IMR-90 (cell line): ENCODE data around the gene DUS1L. TPM values are rescaled to one million over a fixed set of nuclear protein-coding genes. Genes with fewer than 3 reads are reported as not detected.

Experiments
- ATAC-seq: fragments of 200-7000 bp; cut with Tn5 transposase; 2 replicates; pipeline ENCODE4 v1.9.1; 2020; ENCODE audit warnings: low read depth, mild to moderate bottlenecking, moderate library complexity
- BruUV-seq: library from RNA; stranded (reverse); fragments of 400-500 nt; replicated peaks from 2 replicates; lab custom pipeline; 2021; lab: Mats Ljungman, UMichigan
- CTCF ChIA-PET: fragments of 300-600 bp; formaldehyde crosslinking; extraction: SDS; loops from one replicate; lab custom pipeline; 2021; ENCODE audit warnings: antibody characterized with exemption; lab: Yijun Ruan, JAX
- POLR2A ChIA-PET: fragments of 300-600 bp; sonication (Branson Sonifier 250); formaldehyde crosslinking; loops from one replicate; lab custom pipeline; 2022; ENCODE audit warnings: antibody characterized with exemption; ENCODE audit not compliant: unreplicated experiment; lab: Charles Lee
- DNase-seq: peaks from one replicate; pipeline ENCODE4 v3.0.0; 2013
- H2AFZ ChIP-seq: replicated peaks from 2 replicates; pipeline ENCODE3; 2013; ENCODE audit warnings: low read length, mild to moderate bottlenecking; ENCODE audit not compliant: poor library complexity
- H2AK5ac ChIP-seq: 2 replicates; pipeline ENCODE4 v1.6.1; 2013; ENCODE audit warnings: low read depth, low read length, inconsistent platforms
- H2AK9ac ChIP-seq: replicated peaks from 2 replicates; pipeline ENCODE3; 2013; ENCODE audit warnings: mild to moderate bottlenecking, low read depth, low read length, moderate library complexity; ENCODE audit not compliant: poor library complexity
- H2BK120ac ChIP-seq: 2 replicates; pipeline ENCODE4 v1.6.1; 2013; ENCODE audit warnings: low read depth, low read length, inconsistent platforms
- H2BK15ac ChIP-seq: 3 replicates; pipeline ENCODE4 v1.6.1; 2013; ENCODE audit warnings: low read depth, low read length, inconsistent platforms
- H2BK20ac ChIP-seq: 2 replicates; pipeline ENCODE4 v1.6.1; 2013; ENCODE audit warnings: low read depth, mild to moderate bottlenecking, inconsistent platforms, low read length, moderate library complexity
- H2BK5ac ChIP-seq: 2 replicates; pipeline ENCODE4 v1.6.1; 2013; ENCODE audit warnings: mild to moderate bottlenecking, low read depth, low read length, inconsistent platforms; ENCODE audit not compliant: poor library complexity, severe bottlenecking
- H3K14ac ChIP-seq: replicated peaks from 2 replicates; pipeline ENCODE4 v1.6.1; 2013; ENCODE audit warnings: low read depth, low read length, inconsistent platforms
- H3K18ac ChIP-seq: 2 replicates; pipeline ENCODE4 v1.6.1; 2013; ENCODE audit warnings: low read depth, low read length, control low read depth
- H3K23ac ChIP-seq: 2 replicates; pipeline ENCODE4 v1.6.1; 2013; ENCODE audit warnings: low read depth, low read length, inconsistent platforms
- H3K27ac ChIP-seq: 2 replicates; pipeline ENCODE4 v1.5.1; 2013; ENCODE audit warnings: mild to moderate bottlenecking, control low read depth, low read length; ENCODE audit not compliant: insufficient read depth
- H3K27me3 ChIP-seq: 2 replicates; pipeline ENCODE4 v1.6.1; 2013; ENCODE audit warnings: low read length; ENCODE audit not compliant: control insufficient read depth, insufficient read depth
- H3K36me3 ChIP-seq: 2 replicates; pipeline ENCODE4 v1.6.1; 2013; ENCODE audit warnings: low read length, mixed read lengths; ENCODE audit not compliant: control insufficient read depth, insufficient read depth
- H3K4ac ChIP-seq: 2 replicates; pipeline ENCODE4 v1.6.1; 2013; ENCODE audit warnings: low read depth, low read length, inconsistent platforms
- H3K4me1 ChIP-seq: 2 replicates; pipeline ENCODE4 v1.6.1; 2013; ENCODE audit warnings: low read length, mixed read lengths; ENCODE audit not compliant: control insufficient read depth, insufficient read depth
- H3K4me2 ChIP-seq: 2 replicates; pipeline ENCODE4 v1.6.1; 2013; ENCODE audit warnings: low read depth, mild to moderate bottlenecking, control low read depth, low read length, moderate library complexity
- H3K4me3 ChIP-seq: 2 replicates; pipeline ENCODE4 v1.5.1; 2013; ENCODE audit warnings: low read depth, mild to moderate bottlenecking, control low read depth, low read length, moderate library complexity; ENCODE audit not compliant: insufficient read depth
- H3K56ac ChIP-seq: 2 replicates; pipeline ENCODE4 v1.6.1; 2013; ENCODE audit warnings: low read length, inconsistent platforms; ENCODE audit not compliant: insufficient read depth; ENCODE audit errors: extremely low read depth
- H3K79me1 ChIP-seq, 2 experiments: 2 replicates each; pipeline ENCODE4 v1.6.1; 2013; ENCODE audit warnings: low read length in 2 of 2, inconsistent platforms in 1 of 2, low read depth in 1 of 2
- H3K9ac ChIP-seq: 2 replicates; pipeline ENCODE4 v1.6.1; 2013; ENCODE audit warnings: low read depth, low read length, control low read depth
- H3K9me1 ChIP-seq: 2 replicates; pipeline ENCODE4 v1.6.1; 2013; ENCODE audit warnings: low read length, inconsistent platforms; ENCODE audit not compliant: insufficient read depth
- H3K9me3 ChIP-seq: 2 replicates; pipeline ENCODE4 v1.6.1; 2013; ENCODE audit warnings: low read length; ENCODE audit not compliant: control insufficient read depth, insufficient read depth
- H4K20me1 ChIP-seq: 2 replicates; pipeline ENCODE4 v1.6.1; 2013; ENCODE audit warnings: low read length, inconsistent platforms; ENCODE audit not compliant: insufficient read depth
- H4K5ac ChIP-seq: 2 replicates; pipeline ENCODE4 v1.6.1; 2013; ENCODE audit warnings: mild to moderate bottlenecking, low read depth, low read length, control low read depth
- H4K8ac ChIP-seq, 2 experiments: 2 replicates each; pipeline ENCODE4 v1.6.1; 2013; ENCODE audit warnings: low read depth in 2 of 2, low read length in 2 of 2, control low read depth in 1 of 2, inconsistent platforms in 1 of 2
- H4K91ac ChIP-seq: 2 replicates; pipeline ENCODE4 v1.6.1; 2013; ENCODE audit warnings: low read depth, low read length, inconsistent platforms; ENCODE audit not compliant: insufficient read depth
- BHLHE40 ChIP-seq: fragments of 150-350 bp; IDR thresholded peaks from 2 replicates; pipeline ENCODE4 v1.6.1; 2016; ENCODE audit warnings: mild to moderate bottlenecking, low read depth, low read length
- CEBPB ChIP-seq: IDR thresholded peaks from 2 replicates; pipeline ENCODE4 v1.6.1; 2012; ENCODE audit warnings: low read depth, low read length, improper control_type of control experiment
- CHD1 ChIP-seq: IDR thresholded peaks from 2 replicates; pipeline ENCODE4 v1.6.1; 2012; ENCODE audit warnings: low read depth, low read length, improper control_type of control experiment
- CTCF ChIP-seq: conservative IDR thresholded peaks from 2 replicates; pipeline ENCODE4 v1.5.1; 2012; ENCODE audit warnings: mild to moderate bottlenecking, low read depth, low read length, improper control_type of control experiment
- ELK1 ChIP-seq: fragments of 150-350 bp; IDR thresholded peaks from 2 replicates; pipeline ENCODE4 v1.6.1; 2016; ENCODE audit warnings: low read depth, mild to moderate bottlenecking, low read length, moderate library complexity, borderline replicate concordance
- FOS ChIP-seq: fragments of 150-350 bp; IDR thresholded peaks from 2 replicates; pipeline ENCODE4 v1.6.1; 2016; ENCODE audit warnings: low read depth, low read length
- MAFK ChIP-seq: IDR thresholded peaks from 2 replicates; pipeline ENCODE4 v1.6.1; 2012; ENCODE audit warnings: low read depth, low read length, improper control_type of control experiment
- MAZ ChIP-seq: IDR thresholded peaks from 2 replicates; pipeline ENCODE4 v1.6.1; 2012; ENCODE audit warnings: low read depth, mild to moderate bottlenecking, low read length, improper control_type of control experiment, moderate library complexity, borderline replicate concordance
- MXI1 ChIP-seq: IDR thresholded peaks from 2 replicates; pipeline ENCODE4 v1.6.1; 2012; ENCODE audit warnings: low read depth, mild to moderate bottlenecking, low read length, moderate library complexity, borderline replicate concordance
- NFE2L2 ChIP-seq: fragments of 150-350 bp; IDR thresholded peaks from 2 replicates; pipeline ENCODE4 v1.6.1; 2016; ENCODE audit warnings: low read depth, mild to moderate bottlenecking, low read length
- POLR2A ChIP-seq: IDR thresholded peaks from 2 replicates; pipeline ENCODE4 v1.6.1; 2012; ENCODE audit warnings: mild to moderate bottlenecking, low read depth, low read length
- RAD21 ChIP-seq: IDR thresholded peaks from 2 replicates; pipeline ENCODE4 v1.6.1; 2012; ENCODE audit warnings: low read length, improper control_type of control experiment
- RCOR1 ChIP-seq: IDR thresholded peaks from 2 replicates; pipeline ENCODE4 v1.6.1; 2012; ENCODE audit warnings: mild to moderate bottlenecking, low read length, improper control_type of control experiment; ENCODE audit not compliant: insufficient replicate concordance
- RFX5 ChIP-seq: IDR thresholded peaks from 2 replicates; pipeline ENCODE4 v1.8.0; 2012; ENCODE audit warnings: low read depth, mild to moderate bottlenecking, low read length, moderate library complexity
- SMC3 ChIP-seq: fragments of 150-350 bp; IDR thresholded peaks from 2 replicates; pipeline ENCODE4 v1.6.1; 2016; ENCODE audit warnings: low read depth, mild to moderate bottlenecking, antibody characterized with exemption, low read length, moderate library complexity
- USF2 ChIP-seq: fragments of 150-350 bp; IDR thresholded peaks from 2 replicates; pipeline ENCODE4 v1.6.1; 2017; ENCODE audit warnings: mild to moderate bottlenecking, antibody characterized with exemption, low read length, low read depth
- WGBS, 2 experiments: methylation state at CpG; one replicate each; pipeline versions ENCODE4 v1.1.5 to v1.1.7; 2013; ENCODE audit warnings: missing lambda C conversion rate in 2 of 2; ENCODE audit not compliant: insufficient read length in 1 of 2; ENCODE audit errors: extremely low coverage in 2 of 2; 5-methylcytosine and 5-hydroxymethylcytosine counted together
- dilution Hi-C: fragments of 300-500 bp; cut with HindIII; formaldehyde crosslinking; loops from one replicate; pipeline ENCODE4 v1.14.3; 2018; ENCODE audit warnings: low sequenced_read_pairs; ENCODE audit not compliant: unreplicated experiment
- in situ Hi-C: fragments of 300-500 bp; cut with MboI; formaldehyde crosslinking; loops from 3 replicates; pipeline ENCODE4 v1.14.3; 2019; ENCODE audit warnings: low sequenced_read_pairs, inconsistent platforms, mixed read lengths
- intact Hi-C: fragments of 100-400 bp; cut with micrococcal nuclease; formaldehyde crosslinking; loops from 2 replicates; pipeline ENCODE4 v1.10.0; 2022
- polyA plus RNA-seq, 3 experiments: library from polyadenylated mRNA; depleted of rRNA; stranded (reverse); fragments of >200 nt; gene quantifications; 2 replicates each; pipeline ENCODE4 v1.2.3, GENCODE V29; 2012; ENCODE audit warnings: low replicate concordance in 1 of 3
- total RNA-seq: library from RNA; depleted of rRNA; stranded (reverse); fragments of >200 nt; gene quantifications from 2 replicates; pipeline ENCODE4 v1.2.3, GENCODE V29; 2012

Gene DUS1L
- total and polyA plus RNA-seq, 2 of the 4 experiments (the other 2 are of a cell fraction) = 29.0 to 76.9 TPM

GRCh38 chr17:82014432-82014831, 51.2 kb downstream of the DUS1L start:
- no peak overlapping the region for H4K5ac ChIP-seq
- peaks cover 10% of the 10 kb centered on the region; the same call in 1 of the 2 replicates for H3K36me3 ChIP-seq
- H3K79me1 ChIP-seq = 0 out of 4 replicates have a peak, but pooled peaks cover 0 to 3% of the 10 kb centered on the region in 2 experiments
- ATAC-seq = no peak
- H4K91ac ChIP-seq = no peak overlapping the region
- H2BK15ac ChIP-seq = no peak overlapping the region
- H3K9ac ChIP-seq = no peak overlapping the region
- no peak overlapping the region for H3K4me2 ChIP-seq
- no peaks in the 10 kb centered on the region for H3K9me1 ChIP-seq
- ChIA-PET POLR2A (no interaction called here), CTCF (no interaction called here)
- intact Hi-C loops = no loop called here
- H2BK5ac ChIP-seq = no peak overlapping the region
- no peaks in the 10 kb centered on the region for H3K4me1 ChIP-seq
- H2BK20ac ChIP-seq = no peak overlapping the region
- no peak overlapping the region for H4K8ac ChIP-seq
- H4K20me1 ChIP-seq = no peaks in the 10 kb centered on the region; the same call in 1 of the 2 replicates
- H3K4me3 ChIP-seq = no peak overlapping the region
- H3K27ac ChIP-seq = no peak overlapping the region
- H2BK120ac ChIP-seq = no peak overlapping the region
- H3K56ac ChIP-seq = no peak overlapping the region
- no peak overlapping the region for H2AK9ac ChIP-seq
- H3K4ac ChIP-seq = no peak overlapping the region
- DNase-seq = no peak
- H2AK5ac ChIP-seq = no peak overlapping the region
- dilution Hi-C loops = no loop called here
- no peaks in the 10 kb centered on the region for H3K27me3 ChIP-seq
- no peak overlapping the region for H2AFZ ChIP-seq
- no peak overlapping the region for H3K23ac ChIP-seq
- no TSS peak for BruUV-seq
- H3K14ac ChIP-seq = no peak overlapping the region
- no peak overlapping the region for H3K18ac ChIP-seq
- no peaks in the 10 kb centered on the region for H3K9me3 ChIP-seq
- TF ChIP-seq SMC3 (no peak), NFE2L2 (no peak), RAD21 (no peak), RFX5 (no peak), BHLHE40 (no peak), CTCF (no peak), MAZ (no peak), CHD1 (no peak), ELK1 (no peak), POLR2A (no peak), MXI1 (no peak), MAFK (no peak), CEBPB (no peak), FOS (no peak), USF2 (no peak), RCOR1 (no peak)
- 66% methylated on average over 7 of the region's 23 CpGs; no CpG with 5 or more reads in 1 of the 2 experiments for WGBS, 2 experiments
- in situ Hi-C loops = no loop called here
